H1 (cell line): ENCODE results near the gene SMARCC1. TPM values are rescaled to one million over a fixed set of nuclear protein-coding genes. Genes with fewer than 3 reads are reported as not detected.

Source experiments
- CTCF ChIA-PET: fragments of 300-600 bp; sonication (Branson Sonifier 250); formaldehyde crosslinking; loops from one replicate; lab custom pipeline; 2021; ENCODE audit not compliant: partially characterized antibody; lab: Charles Lee
- POLR2A ChIA-PET: fragments of 300-600 bp; sonication (Branson Sonifier 250); formaldehyde crosslinking; loops from one replicate; lab custom pipeline; 2021; ENCODE audit warnings: inconsistent platforms; ENCODE audit not compliant: partially characterized antibody; lab: Charles Lee
- DNase-seq, 2 experiments: peaks; one replicate each; pipeline versions ENCODE4 v3.0.0 to v3.0.0-alpha.2; 2010 to 2022; ENCODE audit warnings: low spot score in 2 of 2, low read depth in 1 of 2, mixed read lengths in 1 of 2
- FAIRE-seq: peaks from 2 replicates; lab custom pipeline; 2011; peaks lifted over from hg19 to GRCh38; lab: Jason Lieb, UNC
- H2AFZ ChIP-seq: 2 replicates; pipeline ENCODE4 v1.8.1; 2012; ENCODE audit warnings: low read length, inconsistent platforms
- H2AK5ac ChIP-seq: 2 replicates; pipeline ENCODE4 v1.6.1; 2013; ENCODE audit warnings: low read depth, low read length
- H2BK120ac ChIP-seq: replicated peaks from 2 replicates; pipeline ENCODE3; 2013; ENCODE audit warnings: low read depth, low read length, inconsistent platforms
- H2BK12ac ChIP-seq: 2 replicates; pipeline ENCODE4 v1.6.1; 2013; ENCODE audit warnings: low read depth, low read length
- H2BK15ac ChIP-seq: 2 replicates; pipeline ENCODE4 v1.6.1; 2013; ENCODE audit warnings: low read length
- H2BK20ac ChIP-seq: 2 replicates; pipeline ENCODE4 v1.6.1; 2013; ENCODE audit warnings: low read length
- H2BK5ac ChIP-seq: 2 replicates; pipeline ENCODE4 v1.6.1; 2013; ENCODE audit warnings: low read depth, low read length
- H3K14ac ChIP-seq: 2 replicates; pipeline ENCODE4 v1.6.1; 2013; ENCODE audit warnings: inconsistent platforms; ENCODE audit not compliant: insufficient read length
- H3K18ac ChIP-seq: 2 replicates; pipeline ENCODE4 v1.6.1; 2013; ENCODE audit warnings: low read length; ENCODE audit errors: extremely low read depth
- H3K23ac ChIP-seq: 2 replicates; pipeline ENCODE4 v1.6.1; 2013; ENCODE audit warnings: inconsistent platforms; ENCODE audit not compliant: insufficient read length
- H3K23me2 ChIP-seq: 2 replicates; pipeline ENCODE4 v1.6.1; 2013; ENCODE audit warnings: low read depth, low read length
- H3K27ac ChIP-seq: 2 replicates; pipeline ENCODE4 v1.6.1; 2011; ENCODE audit warnings: low read depth, low read length, inconsistent platforms
- H3K27me3 ChIP-seq, 4 experiments: replicated peaks in 1 of 4; 1 replicate in 1 of 4; 2 replicates in 3 of 4; pipeline versions ENCODE4 v1.6.1 to v1.8.1; 2011 to 2013; ENCODE audit warnings: low read length in 3 of 4, mild to moderate bottlenecking in 3 of 4, inconsistent platforms in 2 of 4, mixed read lengths in 2 of 4, moderate library complexity in 1 of 4; ENCODE audit not compliant: control insufficient read depth in 3 of 4, insufficient read depth in 3 of 4; ENCODE audit errors: extremely low read depth in 1 of 4
- H3K36me3 ChIP-seq, 4 experiments: 2 replicates each; pipeline versions ENCODE4 v1.6.1 to v1.8.1; 2011 to 2013; ENCODE audit warnings: mild to moderate bottlenecking in 4 of 4, low read length in 3 of 4, moderate library complexity in 2 of 4, control low read depth in 1 of 4, inconsistent platforms in 1 of 4; ENCODE audit not compliant: insufficient read depth in 4 of 4, control insufficient read depth in 2 of 4
- H3K4ac ChIP-seq: replicated peaks from 2 replicates; pipeline ENCODE3; 2013; ENCODE audit warnings: low read length, low read depth, mixed read lengths, inconsistent platforms; ENCODE audit not compliant: insufficient read length
- H3K4me1 ChIP-seq, 4 experiments: replicated peaks in 1 of 4; 1 replicate in 1 of 4; 2 replicates in 3 of 4; pipeline versions ENCODE4 v1.6.1 to v1.8.1; 2011 to 2013; ENCODE audit warnings: low read length in 3 of 4, inconsistent platforms in 2 of 4, mixed read lengths in 1 of 4; ENCODE audit not compliant: insufficient read depth in 4 of 4, control insufficient read depth in 3 of 4
- H3K4me2 ChIP-seq, 2 experiments: 2 replicates each; pipeline versions ENCODE4 v1.6.1 to v1.8.1; 2011 to 2013; ENCODE audit warnings: low read depth in 2 of 2, low read length in 2 of 2, control low read depth in 1 of 2, inconsistent platforms in 1 of 2, mild to moderate bottlenecking in 1 of 2; ENCODE audit not compliant: insufficient read depth in 1 of 2
- H3K4me3 ChIP-seq, 4 experiments: fragments of 200-600, 300-600 bp in 1 of 4; sonication (generic), shearing (Covaris generic), sonication (Bioruptor Twin) in 1 of 4; 2 replicates each; pipeline versions ENCODE4 v1.5.1 to v1.8.1; 2011 to 2016; ENCODE audit warnings: low read length in 4 of 4, low read depth in 3 of 4, control low read depth in 2 of 4, inconsistent platforms in 2 of 4, mild to moderate bottlenecking in 2 of 4, mixed read lengths in 1 of 4, moderate library complexity in 1 of 4; ENCODE audit not compliant: insufficient read depth in 2 of 4; ENCODE audit errors: extremely low read depth in 1 of 4
- H3K56ac ChIP-seq: replicated peaks from 2 replicates; pipeline ENCODE3; 2013; ENCODE audit warnings: low read depth, mild to moderate bottlenecking, mixed read lengths, low read length, inconsistent platforms; ENCODE audit not compliant: insufficient read length
- H3K79me1 ChIP-seq: 2 replicates; pipeline ENCODE4 v1.6.1; 2013; ENCODE audit warnings: low read depth, low read length, control low read depth
- H3K79me2 ChIP-seq, 2 experiments: 2 replicates each; pipeline versions ENCODE4 v1.6.1 to v1.8.1; 2012 to 2013; ENCODE audit warnings: low read length in 2 of 2, mild to moderate bottlenecking in 2 of 2, inconsistent platforms in 1 of 2; ENCODE audit not compliant: insufficient read depth in 2 of 2, control insufficient read depth in 1 of 2
- H3K9ac ChIP-seq, 4 experiments: replicated peaks in 1 of 4; 1 replicate in 1 of 4; 2 replicates in 3 of 4; pipeline versions ENCODE4 v1.6.1 to v1.8.1; 2011 to 2013; ENCODE audit warnings: low read depth in 3 of 4, low read length in 3 of 4, control low read depth in 2 of 4, mild to moderate bottlenecking in 2 of 4, moderate library complexity in 2 of 4, inconsistent platforms in 1 of 4; ENCODE audit errors: extremely low read depth in 1 of 4
- H3K9me3 ChIP-seq, 2 experiments: 2 replicates each; pipeline versions ENCODE4 v1.6.1 to v1.8.1; 2012 to 2013; ENCODE audit warnings: mild to moderate bottlenecking in 2 of 2, moderate library complexity in 2 of 2, control low read depth in 1 of 2, inconsistent platforms in 1 of 2, low read depth in 1 of 2, low read length in 1 of 2, mixed read lengths in 1 of 2; ENCODE audit not compliant: insufficient read depth in 2 of 2
- H4K20me1 ChIP-seq, 2 experiments: replicated peaks in 1 of 2; 2 replicates each; pipeline versions ENCODE3 to v1.8.1; 2011 to 2013; ENCODE audit warnings: inconsistent platforms in 2 of 2, low read length in 2 of 2, mild to moderate bottlenecking in 1 of 2; ENCODE audit not compliant: insufficient read depth in 2 of 2, control insufficient read depth in 1 of 2
- H4K5ac ChIP-seq: 2 replicates; pipeline ENCODE4 v1.6.1; 2013; ENCODE audit warnings: low read length, low read depth, mixed read lengths, inconsistent platforms; ENCODE audit not compliant: insufficient read length
- H4K8ac ChIP-seq: 2 replicates; pipeline ENCODE4 v1.8.0; 2013; ENCODE audit warnings: mild to moderate bottlenecking, moderate library complexity, low read length, inconsistent platforms; ENCODE audit not compliant: insufficient read depth; ENCODE audit errors: extremely low read depth
- H4K91ac ChIP-seq: replicated peaks from 2 replicates; pipeline ENCODE3; 2013; ENCODE audit warnings: low read length, mixed read lengths, inconsistent platforms; ENCODE audit not compliant: insufficient read length
- BACH1 ChIP-seq: IDR thresholded peaks from 2 replicates; pipeline ENCODE4 v1.6.1; 2012; ENCODE audit warnings: low read length, improper control_type of control experiment
- JUN ChIP-seq: IDR thresholded peaks from 2 replicates; pipeline ENCODE4 v1.6.1; 2011; ENCODE audit warnings: low read depth, mild to moderate bottlenecking, improper control_type of control experiment, low read length
- MAFK ChIP-seq: IDR thresholded peaks from 2 replicates; pipeline ENCODE4 v1.6.1; 2012; ENCODE audit warnings: low read depth, mild to moderate bottlenecking, improper control_type of control experiment, low read length
- MAX ChIP-seq: IDR thresholded peaks from 2 replicates; pipeline ENCODE4 v1.6.1; 2012; ENCODE audit warnings: inconsistent platforms
- NANOG ChIP-seq: IDR thresholded peaks from 2 replicates; pipeline ENCODE4 v1.6.1; 2011; ENCODE audit warnings: low read length, low read depth, mild to moderate bottlenecking, inconsistent platforms; ENCODE audit not compliant: insufficient read depth, poor library complexity, severe bottlenecking
- NRF1 ChIP-seq: IDR thresholded peaks from 2 replicates; pipeline ENCODE4 v1.6.1; 2011; ENCODE audit warnings: mild to moderate bottlenecking, low read depth, low read length, improper control_type of control experiment
- POLR2AphosphoS5 ChIP-seq: IDR thresholded peaks from 2 replicates; pipeline ENCODE4 v1.6.1; 2011; ENCODE audit warnings: low read depth, low read length
- SAP30 ChIP-seq: fragments of 300-600 bp; sonication (generic); IDR thresholded peaks from 2 replicates; pipeline ENCODE4 v1.7.1; 2012; ENCODE audit warnings: low read length, moderate library complexity, mild to moderate bottlenecking, inconsistent platforms; ENCODE audit not compliant: insufficient read depth, insufficient replicate concordance
- SIX5 ChIP-seq: IDR thresholded peaks from 2 replicates; pipeline ENCODE4 v1.6.1; 2011; ENCODE audit warnings: mild to moderate bottlenecking, low read depth, low read length
- SRF ChIP-seq: IDR thresholded peaks from 2 replicates; pipeline ENCODE4 v1.6.1; 2011; ENCODE audit warnings: mild to moderate bottlenecking, low read depth, low read length, moderate library complexity
- TAF7 ChIP-seq: optimal IDR thresholded peaks from 2 replicates; pipeline ENCODE3; 2011; ENCODE audit warnings: low read depth, mild to moderate bottlenecking, inconsistent platforms, low read length, moderate library complexity, borderline replicate concordance
- WGBS, 2 experiments: shearing (Covaris generic) in 1 of 2; methylation state at CpG; one replicate each; pipeline versions ENCODE4 v1.1.6 to v1.1.7; 2013 to 2015; ENCODE audit warnings: low lambda C conversion rate in 2 of 2, mixed read lengths in 2 of 2, inconsistent platforms in 1 of 2, low coverage in 1 of 2, missing lambda C conversion rate in 1 of 2; ENCODE audit not compliant: insufficient replicate concordance in 2 of 2, insufficient coverage in 1 of 2, insufficient read length in 1 of 2; ENCODE audit errors: extremely low coverage in 1 of 2, missing lambda C conversion rate in 1 of 2; 5-methylcytosine and 5-hydroxymethylcytosine counted together
- polyA plus RNA-seq, 7 experiments: library from polyadenylated mRNA; depleted of rRNA in 3 of 7; stranded (reverse) in 5 of 7; unstranded in 2 of 7; fragments of >200 nt in 5 of 7; fragments of 200-250 nt in 2 of 7; gene quantifications; 1 replicate in 5 of 7; 2 replicates in 1 of 7; 4 replicates in 1 of 7; pipeline versions ENCODE4 v1.2.1 to v1.2.3, GENCODE V29; 2011 to 2013; ENCODE audit warnings: missing spikeins in 2 of 7, mixed read lengths in 2 of 7
- total RNA-seq: library from RNA; stranded (reverse); fragmentation: NEBNext Ultra II Directional; extraction: Animal tissue kit (Norgen Biotek cat#: 25700); gene quantifications from 2 replicates; pipeline ENCODE4 v1.2.1, GENCODE V29; 2021

Gene SMARCC1
- total and polyA plus RNA-seq, 2 of the 8 experiments (the other 6 are each of a cell fraction or from before 2014, with no cell fraction given) = 64.1 to 335 TPM

GRCh38 chr3:47714606-47715005, 67.1 kb downstream of the SMARCC1 start:
- Histone ChIP-seq H3K36me3 (peaks cover 24 to 89% (median 60%) of the 10 kb centered on the region in 4 experiments), H3K4me1 (no peaks in the 10 kb centered on the region), H2BK12ac (no peak overlapping the region), H4K8ac (no peak overlapping the region), H3K4me2 (no peak overlapping the region), H3K18ac (no peak overlapping the region), H3K79me2 (peaks cover 0 to 36% of the 10 kb centered on the region in 2 experiments; a peak in 2 of 4 replicates), H2BK5ac (no peak overlapping the region), H3K9me3 (no peaks in the 10 kb centered on the region), H4K5ac (no peak overlapping the region), H3K14ac (no peak overlapping the region), H3K23me2 (no peaks in the 10 kb centered on the region; the same call in 1 of the 2 replicates), H3K4ac (no peak overlapping the region), H3K4me3 (no peak overlapping the region), H3K56ac (no peak overlapping the region), H2BK20ac (no peak overlapping the region), H3K27me3 (no peaks in the 10 kb centered on the region), H3K9ac (no peak overlapping the region), H2AFZ (no peak overlapping the region), H3K27ac (no peak overlapping the region), H3K79me1 (no peaks in the 10 kb centered on the region), H2AK5ac (no peak overlapping the region), H4K20me1 (peaks cover 0 to 4% of the 10 kb centered on the region in 2 experiments), H2BK120ac (no peak overlapping the region), H2BK15ac (no peak overlapping the region), H3K23ac (no peak overlapping the region), H4K91ac (no peak overlapping the region)
- WGBS, 2 experiments = 94% methylated on average over 6 of the region's 6 CpGs; no CpG with 5 or more reads in 1 of the 2 experiments
- DNase-seq = no peak
- ChIA-PET CTCF (interaction anchor here (1.2 kb wide), 1 partner anchor 99 kb away, joined by 3 read pairs; no protein-coding TSS in a partner anchor), POLR2A (interaction anchor here (1.2 kb wide), 1 partner anchor 9 kb away, joined by 3 read pairs; no protein-coding TSS in a partner anchor)
- no peak for FAIRE-seq
- TF ChIP-seq NRF1 (no peak), MAX (no peak), MAFK (no peak), POLR2AphosphoS5 (no peak), JUN (no peak), SRF (no peak), NANOG (no peak), SAP30 (no peak), TAF7 (no peak), BACH1 (no peak), SIX5 (no peak)
